ENCODE data around the gene TAOK1. TPM values are rescaled to one million over a fixed set of nuclear protein-coding genes. Genes with fewer than 3 reads are reported as not detected.

The TAOK1 gene
- total RNA-seq, 1 experiment from 2014 or later = 87.7 TPM

- Mint-ChIP-seq H3K4me1 (ENCODE audit: low read depth, unreplicated experiment) (no peaks in the 10 kb centered on the region), H3K27me3 (ENCODE audit: insufficient read depth, unreplicated experiment) (no peaks in the 10 kb centered on the region), H3K27ac (ENCODE audit: unreplicated experiment) (no peak overlapping the region), H3K9me3 (ENCODE audit: unreplicated experiment) (no peaks in the 10 kb centered on the region), H3K4me3 (ENCODE audit: unreplicated experiment) (no peak overlapping the region), H3K36me3 (ENCODE audit: insufficient read depth, unreplicated experiment) (peaks cover 27% of the 10 kb centered on the region)
- no peak for DNase-seq
- BruUV-seq (replicated peaks) = no TSS peak
- H3K27me3 ChIP-seq (replicated peaks; ENCODE audit: control insufficient read depth, insufficient read depth, low read length) = no peaks in the 10 kb centered on the region
- H3K36me3 ChIP-seq (ENCODE audit: control insufficient read depth, insufficient read depth, low read length) = no peaks in the 10 kb centered on the region
- no peaks in the 10 kb centered on the region for H3K9me3 ChIP-seq
- TF ChIP-seq CTCF (IDR thresholded peaks at IDR 0.05; ENCODE audit: insufficient read depth in 1 of 2, low read depth in 1 of 2, low read length in 1 of 2, severe bottlenecking in 1 of 2, unreplicated experiment in 1 of 2) = no peak
- no peaks in the 10 kb centered on the region for H3K4me1 ChIP-seq
- no peak overlapping the region for H3K4me3 ChIP-seq (ENCODE audit: low read depth, low read length)
- ChIA-PET CTCF (no interaction called here), POLR2A (no interaction called here)
- intact Hi-C loops (cut with micrococcal nuclease; ENCODE audit: unreplicated experiment) = no loop called here
Measured at GRCh38 chr17:29549177-29549923, 159.2 kb downstream of the TAOK1 start.

GRCh38 chr17:29555840-29556239, 165.7 kb downstream of the TAOK1 start:
- no peaks in the 10 kb centered on the region for H3K9me3 ChIP-seq
- peaks cover 25% of the 10 kb centered on the region for H3K36me3 Mint-ChIP-seq (ENCODE audit: insufficient read depth, unreplicated experiment)
- no peaks in the 10 kb centered on the region for H3K36me3 ChIP-seq (ENCODE audit: control insufficient read depth, insufficient read depth, low read length)
- H3K4me1 Mint-ChIP-seq (ENCODE audit: low read depth, unreplicated experiment) = peaks cover 17% of the 10 kb centered on the region
- ChIA-PET CTCF (interaction anchor here (0.6 to 2.3 kb wide), 9 partner anchors 10 to 312 kb away, joined by 3 to 13 read pairs (median 6); partner anchors contain the start of gene ABHD15), POLR2A (interaction anchor here (0.5 to 1.3 kb wide), 2 partner anchors 11 to 17 kb away, joined by 3 to 6 read pairs; partner anchors contain the start of gene ABHD15)
- no peaks in the 10 kb centered on the region for H3K9me3 Mint-ChIP-seq (ENCODE audit: unreplicated experiment)
- intact Hi-C loops (cut with micrococcal nuclease; ENCODE audit: unreplicated experiment) = loop anchor here (1.0 kb wide), 1 partner anchor 10 kb away; no protein-coding TSS in a partner anchor
- no peak overlapping the region for H3K4me3 ChIP-seq (ENCODE audit: low read depth, low read length)
- BruUV-seq (replicated peaks) = no TSS peak
- H3K27me3 Mint-ChIP-seq (ENCODE audit: insufficient read depth, unreplicated experiment) = no peaks in the 10 kb centered on the region
- peak overlapping the region; percentile 22 for H3K4me3 Mint-ChIP-seq (ENCODE audit: unreplicated experiment)
- peaks cover 33% of the 10 kb centered on the region for H3K4me1 ChIP-seq
- peak overlapping the region; percentile 76 for H3K27ac Mint-ChIP-seq (ENCODE audit: unreplicated experiment)
- H3K27me3 ChIP-seq (replicated peaks; ENCODE audit: control insufficient read depth, insufficient read depth, low read length) = no peaks in the 10 kb centered on the region
- TF ChIP-seq CTCF (IDR thresholded peaks at IDR 0.05; ENCODE audit: insufficient read depth in 1 of 2, low read depth in 1 of 2, low read length in 1 of 2, severe bottlenecking in 1 of 2, unreplicated experiment in 1 of 2) = no peak
- DNase-seq = peak; percentile 81

- no peaks in the 10 kb centered on the region for H3K27me3 Mint-ChIP-seq (ENCODE audit: insufficient read depth, unreplicated experiment)
- no peaks in the 10 kb centered on the region for H3K27me3 ChIP-seq (replicated peaks; ENCODE audit: control insufficient read depth, insufficient read depth, low read length)
- POLR2A ChIA-PET = no interaction called here
- no peak overlapping the region for H3K4me3 ChIP-seq (ENCODE audit: low read depth, low read length)
- peak overlapping the region; percentile 26 for H3K4me3 Mint-ChIP-seq (ENCODE audit: unreplicated experiment)
- no peaks in the 10 kb centered on the region; the same call in 1 of the 2 replicates for H3K36me3 ChIP-seq (ENCODE audit: control insufficient read depth, insufficient read depth, low read length)
- no peaks in the 10 kb centered on the region for H3K9me3 Mint-ChIP-seq (ENCODE audit: unreplicated experiment)
- DNase-seq = peak in 1 of 2 experiments; percentile 39
- no peak for TF ChIP-seq CTCF (IDR thresholded peaks at IDR 0.05; ENCODE audit: insufficient read depth in 1 of 2, low read depth in 1 of 2, low read length in 1 of 2, severe bottlenecking in 1 of 2, unreplicated experiment in 1 of 2)
- peaks cover 25% of the 10 kb centered on the region for H3K36me3 Mint-ChIP-seq (ENCODE audit: insufficient read depth, unreplicated experiment)
- no peaks in the 10 kb centered on the region for H3K9me3 ChIP-seq
- peaks cover 33% of the 10 kb centered on the region for H3K4me1 ChIP-seq
- no TSS peak for BruUV-seq (replicated peaks)
- H3K27ac Mint-ChIP-seq (ENCODE audit: unreplicated experiment) = peak overlapping the region; percentile 60
- CTCF ChIA-PET = interaction anchor here (0.6 to 2.3 kb wide), 6 partner anchors 10 to 187 kb away, joined by 4 to 13 read pairs (median 8); partner anchors contain the start of gene ABHD15
- intact Hi-C loops (cut with micrococcal nuclease; ENCODE audit: unreplicated experiment) = no loop called here
- peaks cover 17% of the 10 kb centered on the region for H3K4me1 Mint-ChIP-seq (ENCODE audit: low read depth, unreplicated experiment)
Measured at GRCh38 chr17:29557085-29557738, 167.0 kb downstream of the TAOK1 start.
